ENCODE results near the gene TEDC2.

DNA sequence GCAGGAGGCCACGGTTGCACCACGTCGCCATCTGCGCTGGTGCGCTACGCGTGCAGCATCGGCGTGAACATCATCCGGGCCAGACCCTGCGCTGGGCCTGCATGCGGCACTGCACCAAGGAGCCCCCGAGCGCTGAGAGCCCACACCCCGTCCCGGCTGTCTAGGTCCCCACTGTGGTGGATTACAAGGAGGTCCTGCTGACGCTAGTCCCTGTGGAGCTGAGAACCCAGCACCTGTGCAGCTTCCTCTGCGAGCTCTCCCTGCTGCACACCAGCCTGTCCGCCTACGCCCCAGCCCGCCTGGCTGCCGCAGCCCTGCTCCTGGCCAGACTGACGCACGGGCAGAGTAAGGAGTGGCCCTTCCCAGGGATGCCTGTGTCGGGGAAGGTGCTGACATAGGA is 10.8 kb upstream of the TEDC2 start:
- TF ChIP-seq MAFK (IDR thresholded peaks at IDR 0.05; ENCODE audit: partially characterized antibody), result no peak
- TF ChIP-seq, protein P1, sequence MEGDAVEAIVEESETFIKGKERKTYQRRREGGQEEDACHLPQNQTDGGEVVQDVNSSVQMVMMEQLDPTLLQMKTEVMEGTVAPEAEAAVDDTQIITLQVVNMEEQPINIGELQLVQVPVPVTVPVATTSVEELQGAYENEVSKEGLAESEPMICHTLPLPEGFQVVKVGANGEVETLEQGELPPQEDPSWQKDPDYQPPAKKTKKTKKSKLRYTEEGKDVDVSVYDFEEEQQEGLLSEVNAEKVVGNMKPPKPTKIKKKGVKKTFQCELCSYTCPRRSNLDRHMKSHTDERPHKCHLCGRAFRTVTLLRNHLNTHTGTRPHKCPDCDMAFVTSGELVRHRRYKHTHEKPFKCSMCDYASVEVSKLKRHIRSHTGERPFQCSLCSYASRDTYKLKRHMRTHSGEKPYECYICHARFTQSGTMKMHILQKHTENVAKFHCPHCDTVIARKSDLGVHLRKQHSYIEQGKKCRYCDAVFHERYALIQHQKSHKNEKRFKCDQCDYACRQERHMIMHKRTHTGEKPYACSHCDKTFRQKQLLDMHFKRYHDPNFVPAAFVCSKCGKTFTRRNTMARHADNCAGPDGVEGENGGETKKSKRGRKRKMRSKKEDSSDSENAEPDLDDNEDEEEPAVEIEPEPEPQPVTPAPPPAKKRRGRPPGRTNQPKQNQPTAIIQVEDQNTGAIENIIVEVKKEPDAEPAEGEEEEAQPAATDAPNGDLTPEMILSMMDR (IDR thresholded peaks at IDR 0.05), result no peak
- TF ChIP-seq POLR2A (IDR thresholded peaks at IDR 0.05; ENCODE audit: low read length), result no peak
- TF ChIP-seq RCOR1 (IDR thresholded peaks at IDR 0.05; ENCODE audit: low read depth, low read length), result no peak
- no peak for TF ChIP-seq POLR2AphosphoS2 (conservative IDR thresholded peaks at IDR 0.05; ENCODE audit: low read length)
- TF ChIP-seq RAD21 (conservative IDR thresholded peaks at IDR 0.05 in 1 of 2, IDR thresholded peaks at IDR 0.05 in 1 of 2), result no peak
- TF ChIP-seq CHD4 (IDR thresholded peaks at IDR 0.05; ENCODE audit: borderline replicate concordance), result no peak
- TF ChIP-seq, protein P2, sequence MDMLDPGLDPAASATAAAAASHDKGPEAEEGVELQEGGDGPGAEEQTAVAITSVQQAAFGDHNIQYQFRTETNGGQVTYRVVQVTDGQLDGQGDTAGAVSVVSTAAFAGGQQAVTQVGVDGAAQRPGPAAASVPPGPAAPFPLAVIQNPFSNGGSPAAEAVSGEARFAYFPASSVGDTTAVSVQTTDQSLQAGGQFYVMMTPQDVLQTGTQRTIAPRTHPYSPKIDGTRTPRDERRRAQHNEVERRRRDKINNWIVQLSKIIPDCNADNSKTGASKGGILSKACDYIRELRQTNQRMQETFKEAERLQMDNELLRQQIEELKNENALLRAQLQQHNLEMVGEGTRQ (IDR thresholded peaks at IDR 0.05), result no peak
- no peak for TF ChIP-seq CHD2 (IDR thresholded peaks at IDR 0.05; ENCODE audit: low read length, partially characterized antibody)
- no peak for TF ChIP-seq BHLHE40 (IDR thresholded peaks at IDR 0.05; ENCODE audit: low read depth, low read length)
- no peak for TF ChIP-seq FOSL2 (IDR thresholded peaks at IDR 0.05)
- TF ChIP-seq FOSL2 (CRISPR knock-in tag; IDR thresholded peaks at IDR 0.05), result no peak
- TF ChIP-seq PHF8 (IDR thresholded peaks at IDR 0.05; ENCODE audit: borderline replicate concordance, low read depth), result no peak
- TF ChIP-seq ESRRA (IDR thresholded peaks at IDR 0.05; ENCODE audit: borderline replicate concordance, low read length), result no peak
- no peak for TF ChIP-seq SMC3 (IDR thresholded peaks at IDR 0.05)
